ENCODE measurements around the gene ANO4. TPM values are rescaled to one million over a fixed set of nuclear protein-coding genes. Genes with fewer than 3 reads are reported as not detected.

ANO4 gene
- total RNA-seq, 1 donor from 2014 or later, result 0.74 TPM

- Histone ChIP-seq H3K9me3 (no peaks in the 10 kb centered on the region), H3K36me3 (no peaks in the 10 kb centered on the region), H3K4me1 (no peaks in the 10 kb centered on the region), H3K4me3 (no peak overlapping the region), H3K27ac (no peak overlapping the region), H3K27me3 (no peaks in the 10 kb centered on the region)
- DNase-seq (ENCODE audit: extremely low spot score in 2 of 2), result no peak
- intact Hi-C loops (cut with DNase I), result no loop called here
- no peak for TF ChIP-seq POLR2A (IDR thresholded peaks at IDR 0.05)
- TF ChIP-seq POLR2AphosphoS5 (IDR thresholded peaks at IDR 0.05; ENCODE audit: insufficient read depth in 1 of 2, low read depth in 1 of 2), result no peak
- TF ChIP-seq, protein P1, sequence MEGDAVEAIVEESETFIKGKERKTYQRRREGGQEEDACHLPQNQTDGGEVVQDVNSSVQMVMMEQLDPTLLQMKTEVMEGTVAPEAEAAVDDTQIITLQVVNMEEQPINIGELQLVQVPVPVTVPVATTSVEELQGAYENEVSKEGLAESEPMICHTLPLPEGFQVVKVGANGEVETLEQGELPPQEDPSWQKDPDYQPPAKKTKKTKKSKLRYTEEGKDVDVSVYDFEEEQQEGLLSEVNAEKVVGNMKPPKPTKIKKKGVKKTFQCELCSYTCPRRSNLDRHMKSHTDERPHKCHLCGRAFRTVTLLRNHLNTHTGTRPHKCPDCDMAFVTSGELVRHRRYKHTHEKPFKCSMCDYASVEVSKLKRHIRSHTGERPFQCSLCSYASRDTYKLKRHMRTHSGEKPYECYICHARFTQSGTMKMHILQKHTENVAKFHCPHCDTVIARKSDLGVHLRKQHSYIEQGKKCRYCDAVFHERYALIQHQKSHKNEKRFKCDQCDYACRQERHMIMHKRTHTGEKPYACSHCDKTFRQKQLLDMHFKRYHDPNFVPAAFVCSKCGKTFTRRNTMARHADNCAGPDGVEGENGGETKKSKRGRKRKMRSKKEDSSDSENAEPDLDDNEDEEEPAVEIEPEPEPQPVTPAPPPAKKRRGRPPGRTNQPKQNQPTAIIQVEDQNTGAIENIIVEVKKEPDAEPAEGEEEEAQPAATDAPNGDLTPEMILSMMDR (IDR thresholded peaks at IDR 0.05), result no peak
These were observed 29.9 kb downstream of the ANO4 start for GRCh38 chr12:100824476-100824875.

GRCh38 chr12:100826323-100826722, 31.7 kb downstream of the ANO4 start:
- TF ChIP-seq POLR2AphosphoS5 (IDR thresholded peaks at IDR 0.05; ENCODE audit: insufficient read depth in 1 of 2, low read depth in 1 of 2), result no peak
- TF ChIP-seq POLR2A (IDR thresholded peaks at IDR 0.05), result no peak
- TF ChIP-seq, protein P1 (IDR thresholded peaks at IDR 0.05), result no peak
- Histone ChIP-seq H3K4me1 (no peaks in the 10 kb centered on the region), H3K36me3 (no peaks in the 10 kb centered on the region), H3K9me3 (no peaks in the 10 kb centered on the region), H3K27ac (no peak overlapping the region), H3K27me3 (no peaks in the 10 kb centered on the region), H3K4me3 (no peak overlapping the region)
- intact Hi-C loops (cut with DNase I), result no loop called here
- no peak for DNase-seq (ENCODE audit: extremely low spot score in 2 of 2)

- DNase-seq (ENCODE audit: extremely low spot score in 2 of 2), result no peak
- intact Hi-C loops (cut with DNase I), result no loop called here
These were observed 33.4 kb downstream of the ANO4 start for GRCh38 chr12:100827901-100828520.

DNA sequence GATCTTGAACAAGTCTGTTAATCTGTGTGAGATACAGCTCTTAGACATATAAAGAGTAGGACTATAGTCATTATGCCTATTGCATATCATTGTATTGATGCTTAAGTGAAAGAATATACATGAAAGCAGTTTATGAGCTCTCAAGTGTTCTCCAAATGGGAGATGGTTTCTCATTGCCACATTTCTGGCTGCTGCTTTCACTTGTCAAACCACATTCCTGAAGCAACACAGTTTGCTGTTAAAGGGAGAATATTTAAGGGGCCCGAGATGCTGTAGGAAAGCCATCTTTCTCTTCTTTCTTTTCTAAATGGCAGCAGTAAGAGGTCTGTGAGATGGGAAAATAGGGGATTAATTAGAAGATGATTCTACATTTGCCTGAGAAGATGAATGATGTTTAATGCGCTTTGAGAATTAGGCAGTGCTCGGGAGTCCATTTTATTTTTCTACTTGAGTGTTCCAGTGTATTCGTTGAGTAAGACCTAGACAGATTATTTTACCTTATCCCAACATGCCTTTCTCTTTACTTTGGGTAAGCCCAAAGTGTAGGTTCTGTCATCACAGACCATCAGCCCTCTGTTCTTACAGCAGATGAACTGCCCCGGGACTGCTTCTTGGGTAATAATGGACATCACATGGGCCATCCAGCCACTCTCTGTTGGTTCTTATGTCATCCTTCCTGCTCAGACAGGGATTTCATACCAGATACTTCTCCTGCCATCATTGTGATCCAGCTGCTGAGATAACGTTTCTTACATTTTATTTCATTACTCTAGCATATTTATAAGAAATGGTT, 35.6 kb downstream of the ANO4 start:
- no peak for DNase-seq (ENCODE audit: extremely low spot score in 2 of 2)
- intact Hi-C loops (cut with DNase I), result no loop called here
- H3K4me1 ChIP-seq, result no peaks in the 10 kb centered on the region
- no peak overlapping the region for H3K27ac ChIP-seq
- TF ChIP-seq, protein P1 (IDR thresholded peaks at IDR 0.05), result no peak
- no peak for TF ChIP-seq POLR2AphosphoS5 (IDR thresholded peaks at IDR 0.05; ENCODE audit: insufficient read depth in 1 of 2, low read depth in 1 of 2)
- no peak for TF ChIP-seq POLR2A (IDR thresholded peaks at IDR 0.05)
- no peak overlapping the region for H3K4me3 ChIP-seq
- no peaks in the 10 kb centered on the region for H3K36me3 ChIP-seq
- H3K27me3 ChIP-seq, result no peaks in the 10 kb centered on the region
- no peaks in the 10 kb centered on the region for H3K9me3 ChIP-seq

More at GRCh38 chr12:100827901-100828520, 33.4 kb downstream of the ANO4 start:
- Histone ChIP-seq H3K4me3 (no peak overlapping the region), H3K36me3 (no peaks in the 10 kb centered on the region), H3K9me3 (no peaks in the 10 kb centered on the region), H3K27me3 (no peaks in the 10 kb centered on the region), H3K27ac (no peak overlapping the region), H3K4me1 (no peaks in the 10 kb centered on the region)
- TF ChIP-seq POLR2AphosphoS5 (IDR thresholded peaks at IDR 0.05; ENCODE audit: insufficient read depth in 1 of 2, low read depth in 1 of 2) (no peak), POLR2A (IDR thresholded peaks at IDR 0.05) (no peak)
- TF ChIP-seq, protein P1 (IDR thresholded peaks at IDR 0.05), result peak in 1 of 3 experiments; percentile 6

DNA sequence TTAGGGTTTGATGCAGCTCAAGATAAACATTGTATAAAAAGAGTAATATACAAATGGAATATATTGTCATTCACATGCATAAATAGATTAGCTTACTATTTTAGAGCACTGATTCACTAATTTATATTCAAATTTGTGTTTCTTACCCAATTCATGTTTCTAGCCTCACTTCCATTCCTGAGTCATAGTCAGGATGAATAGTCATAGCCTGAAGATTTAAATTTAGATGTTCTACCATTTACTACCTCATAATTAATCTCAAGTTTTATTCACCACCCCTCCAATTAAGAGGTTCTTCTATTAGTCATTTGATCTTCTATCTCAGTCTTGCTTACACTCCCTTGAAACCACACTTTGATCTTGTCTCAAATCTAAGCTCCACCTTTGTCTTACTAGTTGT, 38.7 kb downstream of the ANO4 start:
- Histone ChIP-seq H3K9me3 (no peaks in the 10 kb centered on the region), H3K27me3 (no peaks in the 10 kb centered on the region), H3K4me3 (no peak overlapping the region), H3K4me1 (no peaks in the 10 kb centered on the region), H3K36me3 (no peaks in the 10 kb centered on the region), H3K27ac (no peak overlapping the region)
- TF ChIP-seq, protein P1 (IDR thresholded peaks at IDR 0.05), result no peak
- DNase-seq (ENCODE audit: extremely low spot score in 2 of 2), result no peak
- intact Hi-C loops (cut with DNase I), result no loop called here
